ENCODE measurements around the gene MDFIC.

Gene MDFIC

GRCh38 chr7:115033917-115034459 lies 112.1 kb downstream of the MDFIC start:
- H3K9me3 ChIP-seq (ENCODE audit: low read depth, low read length), result no peaks in the 10 kb centered on the region

GRCh38 chr7:115034515-115034914 lies 112.6 kb downstream of the MDFIC start:
- Histone ChIP-seq H3K9me3 (ENCODE audit: low read depth, low read length) (no peaks in the 10 kb centered on the region), H3K36me3 (ENCODE audit: insufficient read depth, low read length) (no peaks in the 10 kb centered on the region), H3K9ac (ENCODE audit: insufficient read length) (no peak overlapping the region), H3K4me3 (no peak overlapping the region), H3K27ac (no peak overlapping the region)
- DNase-seq (ENCODE audit: low read depth, low spot score), result no peak
- TF ChIP-seq FOXP2 (optimal IDR thresholded peaks at IDR 0.05; ENCODE audit: control extremely low read depth, extremely low read length, insufficient read depth) (no peak), EZH2 (IDR thresholded peaks at IDR 0.05) (no peak), POLR2AphosphoS5 (IDR thresholded peaks at IDR 0.05; ENCODE audit: borderline replicate concordance, low read depth, low read length) (no peak)

More at GRCh38 chr7:115033917-115034459, 112.1 kb downstream of the MDFIC start:
- DNase-seq (ENCODE audit: low read depth, low spot score), result no peak
- H3K4me3 ChIP-seq, result no peak overlapping the region
- no peak overlapping the region for H3K27ac ChIP-seq
- no peak for TF ChIP-seq FOXP2 (optimal IDR thresholded peaks at IDR 0.05; ENCODE audit: control extremely low read depth, extremely low read length, insufficient read depth)
- no peak for TF ChIP-seq EZH2 (IDR thresholded peaks at IDR 0.05)
- no peak for TF ChIP-seq POLR2AphosphoS5 (IDR thresholded peaks at IDR 0.05; ENCODE audit: borderline replicate concordance, low read depth, low read length)
- H3K36me3 ChIP-seq (ENCODE audit: insufficient read depth, low read length), result no peaks in the 10 kb centered on the region
- no peak overlapping the region for H3K9ac ChIP-seq (ENCODE audit: insufficient read length)

DNA sequence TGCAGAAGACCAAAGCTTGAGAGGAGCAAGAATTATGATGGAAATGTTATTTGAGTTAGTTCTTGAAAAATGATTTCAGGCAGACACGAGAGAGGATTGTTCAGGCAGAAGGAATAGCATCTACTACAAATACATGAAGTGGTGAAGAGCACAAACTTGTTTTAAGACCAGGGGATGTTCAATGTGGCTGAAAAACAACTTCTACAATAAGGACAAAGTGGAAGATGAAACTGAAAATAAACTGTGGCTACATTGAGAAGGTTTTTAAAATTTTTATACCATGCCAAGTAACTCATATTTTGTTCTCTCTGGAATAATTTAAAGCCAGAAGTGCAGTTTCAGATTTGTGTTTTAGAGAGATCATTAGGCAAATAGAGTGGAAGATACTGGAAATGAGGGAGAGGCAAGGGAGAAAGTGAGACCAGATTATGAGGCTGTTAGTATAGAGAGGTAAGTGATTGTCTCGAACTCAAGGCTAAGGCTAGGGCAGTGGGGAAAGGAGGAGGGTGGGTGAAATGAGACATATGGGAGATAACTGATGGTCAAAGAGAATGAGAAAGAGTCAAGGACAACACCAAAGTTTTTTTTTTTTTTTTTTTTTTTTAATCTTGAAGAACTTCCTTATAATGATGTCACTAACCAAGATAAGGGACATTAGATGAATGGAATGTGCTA lies 115.4 kb downstream of the MDFIC start:
- TF ChIP-seq POLR2AphosphoS5 (IDR thresholded peaks at IDR 0.05; ENCODE audit: borderline replicate concordance, low read depth, low read length) (no peak), FOXP2 (optimal IDR thresholded peaks at IDR 0.05; ENCODE audit: control extremely low read depth, extremely low read length, insufficient read depth) (no peak), EZH2 (IDR thresholded peaks at IDR 0.05) (no peak)
- H3K27ac ChIP-seq, result no peak overlapping the region
- no peaks in the 10 kb centered on the region for H3K9me3 ChIP-seq (ENCODE audit: low read depth, low read length)
- no peak for DNase-seq (ENCODE audit: low read depth, low spot score)
- H3K4me3 ChIP-seq, result no peak overlapping the region
- no peak overlapping the region for H3K9ac ChIP-seq (ENCODE audit: insufficient read length)
- no peaks in the 10 kb centered on the region for H3K36me3 ChIP-seq (ENCODE audit: insufficient read depth, low read length)

DNA sequence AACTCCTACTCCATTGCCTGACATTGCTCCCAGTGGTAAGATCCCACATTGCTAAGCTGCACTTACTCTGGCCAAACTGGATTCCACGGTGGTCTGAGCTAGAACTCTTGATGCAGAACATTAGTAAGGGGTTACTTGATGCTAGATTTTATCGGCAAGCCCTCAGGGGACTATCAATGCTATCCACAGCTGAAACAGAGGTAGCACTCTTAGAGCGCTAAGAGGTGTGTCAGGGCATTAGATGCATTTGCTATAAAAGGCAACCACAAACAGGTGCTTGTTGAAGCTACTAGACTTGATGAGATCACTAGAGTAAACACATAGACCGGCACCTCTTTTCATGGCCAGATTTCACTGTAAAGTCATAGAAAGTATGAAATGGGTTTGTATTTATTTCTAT lies 116.3 kb downstream of the MDFIC start:
- no peak overlapping the region for H3K27ac ChIP-seq
- DNase-seq (ENCODE audit: low read depth, low spot score), result no peak
- H3K4me3 ChIP-seq, result no peak overlapping the region
- no peaks in the 10 kb centered on the region for H3K36me3 ChIP-seq (ENCODE audit: insufficient read depth, low read length)
- H3K9ac ChIP-seq (ENCODE audit: insufficient read length), result no peak overlapping the region
- no peaks in the 10 kb centered on the region for H3K9me3 ChIP-seq (ENCODE audit: low read depth, low read length)
- TF ChIP-seq EZH2 (IDR thresholded peaks at IDR 0.05), result no peak
- TF ChIP-seq FOXP2 (optimal IDR thresholded peaks at IDR 0.05; ENCODE audit: control extremely low read depth, extremely low read length, insufficient read depth), result no peak
- no peak for TF ChIP-seq POLR2AphosphoS5 (IDR thresholded peaks at IDR 0.05; ENCODE audit: borderline replicate concordance, low read depth, low read length)

DNA sequence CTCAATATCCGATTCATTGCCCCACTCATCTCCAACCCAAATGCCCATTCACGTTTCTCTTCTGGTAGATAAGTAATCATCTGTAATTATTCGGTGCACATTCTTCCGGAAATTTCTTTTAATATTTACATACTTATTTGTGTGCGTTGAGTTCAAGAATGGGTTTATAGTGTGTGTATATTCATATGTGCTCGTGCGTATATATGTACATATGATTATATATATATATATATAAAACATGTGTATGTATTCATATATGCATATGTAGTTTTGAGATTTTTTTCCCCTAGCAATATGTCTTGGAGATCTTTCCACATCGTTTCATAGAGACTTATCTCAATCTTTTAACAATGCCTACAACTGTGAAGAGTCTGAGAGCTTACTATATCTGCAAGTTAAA lies 118.2 kb downstream of the MDFIC start:
- no peak overlapping the region for H3K4me3 ChIP-seq
- TF ChIP-seq FOXP2 (optimal IDR thresholded peaks at IDR 0.05; ENCODE audit: control extremely low read depth, extremely low read length, insufficient read depth), result no peak
- TF ChIP-seq POLR2AphosphoS5 (IDR thresholded peaks at IDR 0.05; ENCODE audit: borderline replicate concordance, low read depth, low read length), result no peak
- TF ChIP-seq EZH2 (IDR thresholded peaks at IDR 0.05), result no peak
- H3K9ac ChIP-seq (ENCODE audit: insufficient read length), result no peak overlapping the region
- H3K36me3 ChIP-seq (ENCODE audit: insufficient read depth, low read length), result no peaks in the 10 kb centered on the region
- DNase-seq (ENCODE audit: low read depth, low spot score), result no peak
- no peaks in the 10 kb centered on the region for H3K9me3 ChIP-seq (ENCODE audit: low read depth, low read length)
- no peak overlapping the region for H3K27ac ChIP-seq

- Histone ChIP-seq H3K36me3 (ENCODE audit: insufficient read depth, low read length) (no peaks in the 10 kb centered on the region), H3K4me3 (no peak overlapping the region), H3K9me3 (ENCODE audit: low read depth, low read length) (no peaks in the 10 kb centered on the region), H3K27ac (no peak overlapping the region), H3K9ac (ENCODE audit: insufficient read length) (no peak overlapping the region)
- TF ChIP-seq EZH2 (IDR thresholded peaks at IDR 0.05), result no peak
- TF ChIP-seq FOXP2 (optimal IDR thresholded peaks at IDR 0.05; ENCODE audit: control extremely low read depth, extremely low read length, insufficient read depth), result no peak
- no peak for TF ChIP-seq POLR2AphosphoS5 (IDR thresholded peaks at IDR 0.05; ENCODE audit: borderline replicate concordance, low read depth, low read length)
- DNase-seq (ENCODE audit: low read depth, low spot score), result no peak
Measured at GRCh38 chr7:115040495-115040894, 118.6 kb downstream of the MDFIC start.

- Histone ChIP-seq H3K9ac (ENCODE audit: insufficient read length) (no peak overlapping the region), H3K4me3 (no peak overlapping the region), H3K36me3 (ENCODE audit: insufficient read depth, low read length) (no peaks in the 10 kb centered on the region), H3K9me3 (ENCODE audit: low read depth, low read length) (no peaks in the 10 kb centered on the region), H3K27ac (no peak overlapping the region)
- TF ChIP-seq FOXP2 (optimal IDR thresholded peaks at IDR 0.05; ENCODE audit: control extremely low read depth, extremely low read length, insufficient read depth) (no peak), EZH2 (IDR thresholded peaks at IDR 0.05) (no peak), POLR2AphosphoS5 (IDR thresholded peaks at IDR 0.05; ENCODE audit: borderline replicate concordance, low read depth, low read length) (no peak)
- DNase-seq (ENCODE audit: low read depth, low spot score), result no peak
Measured at GRCh38 chr7:115042596-115042995, 120.7 kb downstream of the MDFIC start.

- no peak overlapping the region for H3K4me3 ChIP-seq
- H3K36me3 ChIP-seq (ENCODE audit: insufficient read depth, low read length), result no peaks in the 10 kb centered on the region
- no peak for TF ChIP-seq EZH2 (IDR thresholded peaks at IDR 0.05)
- TF ChIP-seq FOXP2 (optimal IDR thresholded peaks at IDR 0.05; ENCODE audit: control extremely low read depth, extremely low read length, insufficient read depth), result no peak
- TF ChIP-seq POLR2AphosphoS5 (IDR thresholded peaks at IDR 0.05; ENCODE audit: borderline replicate concordance, low read depth, low read length), result no peak
- no peak for DNase-seq (ENCODE audit: low read depth, low spot score)
- no peak overlapping the region for H3K9ac ChIP-seq (ENCODE audit: insufficient read length)
- H3K27ac ChIP-seq, result no peak overlapping the region
- peaks cover under 1% of the 10 kb centered on the region; the same call in 1 of the 2 replicates for H3K9me3 ChIP-seq (ENCODE audit: low read depth, low read length)
Measured at GRCh38 chr7:115043605-115044004, 121.7 kb downstream of the MDFIC start.

Measured in SK-N-MC (cell line).